HG02571 (cell line): ENCODE data around the gene OR6S1.
A peak's percentile ranks its signal among the peaks of the same experiment; 100 is the strongest.

Experiments
- ATAC-seq: cut with Tn5 transposase; IDR thresholded peaks from one replicate; pipeline ENCODE4 v1.9.1; 2021; ENCODE audit warnings: mild to moderate bottlenecking, moderate library complexity; ENCODE audit not compliant: unreplicated experiment

Gene OR6S1

GRCh38 chr14:20641591-20641990 lies at the start of gene OR6S1:
Gene OR6S1, minus strand, starts transcription at chr14:20641691. Its CDS starts 0 bp downstream, at chr14:20641691.
- ATAC-seq = no peak

GRCh38 chr14:20690848-20691640 lies 49.6 kb upstream of the OR6S1 start:
- ATAC-seq = peak; percentile 68

- ATAC-seq = no peak
These were observed 46.8 kb upstream of the OR6S1 start, which contains the start of gene ANG for GRCh38 chr14:20688167-20688839. Gene ANG, plus strand, starts transcription at chr14:20688764. Its CDS starts 4,801 bp downstream, at chr14:20693565.

GRCh38 chr14:20687362-20688166 lies 46.1 kb upstream of the OR6S1 start:
- ATAC-seq = no peak

- no peak for ATAC-seq
These were observed 45.1 kb upstream of the OR6S1 start for GRCh38 chr14:20686386-20687143.

GRCh38 chr14:20684662-20685456 lies 43.4 kb upstream of the OR6S1 start:
- ATAC-seq = no peak

GRCh38 chr14:20683891-20684661 lies 42.6 kb upstream of the OR6S1 start, which contains the start of gene RNASE4:
Gene RNASE4, plus strand, starts transcription at chr14:20684560. Its CDS starts 14,812 bp downstream, at chr14:20699372.
- peak; percentile 27 for ATAC-seq

GRCh38 chr14:20683125-20683890 lies 41.8 kb upstream of the OR6S1 start:
- peak; percentile 26 for ATAC-seq

- ATAC-seq = peak; percentile 40
These were observed 41.1 kb upstream of the OR6S1 start for GRCh38 chr14:20682435-20683124.

GRCh38 chr14:20682127-20682434 lies 40.6 kb upstream of the OR6S1 start:
- ATAC-seq = no peak

GRCh38 chr14:20681348-20682126 lies 40.0 kb upstream of the OR6S1 start:
- ATAC-seq = no peak

- ATAC-seq = peak; percentile 27
These were observed 39.4 kb upstream of the OR6S1 start for GRCh38 chr14:20680843-20681347.

- ATAC-seq = no peak
These were observed 38.9 kb upstream of the OR6S1 start for GRCh38 chr14:20680363-20680762.

GRCh38 chr14:20679907-20680306 lies 38.4 kb upstream of the OR6S1 start:
- ATAC-seq = no peak

GRCh38 chr14:20676072-20676471 lies 34.6 kb upstream of the OR6S1 start:
- no peak for ATAC-seq

GRCh38 chr14:20675669-20676068 lies 34.2 kb upstream of the OR6S1 start:
- peak; percentile 63 for ATAC-seq
